IPS DF 19.7 (cell line): ENCODE data around the gene MDH2.
"Not testable (repeated sequence)": the region's sequence is repeated elsewhere in the genome, so short reads cannot be mapped to it uniquely, and the experiment has no call there.

Experiments used
- DNase-seq: peaks from one replicate; pipeline ENCODE4 v3.0.0-alpha.2; 2013; ENCODE audit warnings: low read depth, low spot score

The MDH2 gene

GRCh38 chr7:76113042-76113630, 65.2 kb downstream of the MDH2 start:
- not testable (repeated sequence) for DNase-seq

GRCh38 chr7:76114742-76115141, 66.8 kb downstream of the MDH2 start:
- not testable (repeated sequence) for DNase-seq
